GM12872 (cell line): ENCODE measurements around the gene MYO18B.

Experiments
- CTCF ChIP-seq: IDR thresholded peaks from 3 replicates; pipeline ENCODE4 v1.5.1; 2011; ENCODE audit warnings: low read depth, mild to moderate bottlenecking, low read length, moderate library complexity; ENCODE audit not compliant: insufficient read depth

The MYO18B gene

GRCh38 chr22:25747245-25747944, 5.4 kb downstream of the MYO18B start:
- TF ChIP-seq CTCF: no peak

GRCh38 chr22:25748140-25748539, 6.2 kb downstream of the MYO18B start:
- TF ChIP-seq CTCF: no peak

GRCh38 chr22:25748704-25749103, 6.7 kb downstream of the MYO18B start:
- no peak for TF ChIP-seq CTCF

GRCh38 chr22:25749420-25750169, 7.6 kb downstream of the MYO18B start:
- no peak for TF ChIP-seq CTCF

- TF ChIP-seq CTCF: no peak
Observed at GRCh38 chr22:25750569-25751173, 8.7 kb downstream of the MYO18B start.

- TF ChIP-seq CTCF: no peak
Observed at GRCh38 chr22:25751174-25751581, 9.2 kb downstream of the MYO18B start.

GRCh38 chr22:25752615-25753214, 10.7 kb downstream of the MYO18B start:
- TF ChIP-seq CTCF: no peak
